Body of pancreas (tissue), 4 donors: Measurements from ENCODE around the gene DNAJC19.

Source experiments
- CTCF ChIP-seq, 7 experiments: fragments of 450-650 bp in 4 of 7; fragments of 200-600 bp in 3 of 7; sonication (generic) in 3 of 7; IDR thresholded peaks; one replicate each; pipeline ENCODE4 v1.5.1; 2016 to 2019; ENCODE audit warnings: antibody characterized with exemption in 7 of 7
- POLR2A ChIP-seq, 3 donors: fragments of 450-650 bp; IDR thresholded peaks; one replicate each; pipeline ENCODE4 v1.6.1; 2016; ENCODE audit warnings: antibody characterized with exemption in 3 of 3, mild to moderate bottlenecking in 2 of 3

- TF ChIP-seq CTCF (IDR thresholded peaks at IDR 0.05) (no peak), POLR2A (IDR thresholded peaks at IDR 0.05) (no peak)
Observed at GRCh38 chr3:180959691-180960090, 29.8 kb downstream of the DNAJC19 start.
